ENCODE data around the gene DAPK1.

Gene DAPK1

GRCh38 chr9:87662808-87663528 is 165.3 kb downstream of the DAPK1 start:
- Histone ChIP-seq H3K27ac (ENCODE audit: low read length) (no peak overlapping the region), H3K9me3 (ENCODE audit: insufficient read depth, low read length) (no peaks in the 10 kb centered on the region), H3K4me3 (ENCODE audit: low read length) (no peak overlapping the region), H4K20me1 (ENCODE audit: insufficient read depth, low read length) (no peaks in the 10 kb centered on the region), H2AFZ (ENCODE audit: low read depth, low read length) (no peak overlapping the region), H3K27me3 (ENCODE audit: low read depth, low read length) (no peaks in the 10 kb centered on the region), H3K9ac (ENCODE audit: low read length) (no peak overlapping the region), H3K4me1 (ENCODE audit: low read length) (no peaks in the 10 kb centered on the region), H3K79me2 (ENCODE audit: low read length) (no peaks in the 10 kb centered on the region), H3K36me3 (replicated peaks; ENCODE audit: low read depth, low read length) (no peaks in the 10 kb centered on the region), H3K4me2 (ENCODE audit: low read length) (no peak overlapping the region)
- TF ChIP-seq EZH2phosphoT487 (IDR thresholded peaks at IDR 0.05; ENCODE audit: low read depth) (no peak), CTCF (IDR thresholded peaks at IDR 0.05; ENCODE audit: low read depth, low read length) (peak; percentile 64)

GRCh38 chr9:87663556-87663955 is 165.9 kb downstream of the DAPK1 start:
- Histone ChIP-seq H3K4me2 (ENCODE audit: low read length) (no peak overlapping the region), H3K27ac (ENCODE audit: low read length) (no peak overlapping the region), H3K4me1 (ENCODE audit: low read length) (no peaks in the 10 kb centered on the region), H3K79me2 (ENCODE audit: low read length) (no peaks in the 10 kb centered on the region), H3K9ac (ENCODE audit: low read length) (no peak overlapping the region), H3K4me3 (ENCODE audit: low read length) (no peak overlapping the region), H2AFZ (ENCODE audit: low read depth, low read length) (no peak overlapping the region), H4K20me1 (ENCODE audit: insufficient read depth, low read length) (no peaks in the 10 kb centered on the region), H3K27me3 (ENCODE audit: low read depth, low read length) (no peaks in the 10 kb centered on the region), H3K9me3 (ENCODE audit: insufficient read depth, low read length) (no peaks in the 10 kb centered on the region), H3K36me3 (replicated peaks; ENCODE audit: low read depth, low read length) (no peaks in the 10 kb centered on the region)
- no peak for TF ChIP-seq EZH2phosphoT487 (IDR thresholded peaks at IDR 0.05; ENCODE audit: low read depth)
- TF ChIP-seq CTCF (IDR thresholded peaks at IDR 0.05; ENCODE audit: low read depth, low read length), result no peak

GRCh38 chr9:87664153-87665060 is 166.7 kb downstream of the DAPK1 start:
- no peak for TF ChIP-seq CTCF (IDR thresholded peaks at IDR 0.05; ENCODE audit: low read depth, low read length)
- no peak for TF ChIP-seq EZH2phosphoT487 (IDR thresholded peaks at IDR 0.05; ENCODE audit: low read depth)
- no peaks in the 10 kb centered on the region for H3K79me2 ChIP-seq (ENCODE audit: low read length)
- H3K9me3 ChIP-seq (ENCODE audit: insufficient read depth, low read length), result no peaks in the 10 kb centered on the region
- no peak overlapping the region for H2AFZ ChIP-seq (ENCODE audit: low read depth, low read length)
- no peak overlapping the region for H3K4me2 ChIP-seq (ENCODE audit: low read length)
- no peaks in the 10 kb centered on the region for H3K27me3 ChIP-seq (ENCODE audit: low read depth, low read length)
- no peaks in the 10 kb centered on the region for H3K4me1 ChIP-seq (ENCODE audit: low read length)
- H3K4me3 ChIP-seq (ENCODE audit: low read length), result no peak overlapping the region
- H3K36me3 ChIP-seq (replicated peaks; ENCODE audit: low read depth, low read length), result no peaks in the 10 kb centered on the region
- no peak overlapping the region for H3K27ac ChIP-seq (ENCODE audit: low read length)
- H3K9ac ChIP-seq (ENCODE audit: low read length), result no peak overlapping the region
- no peaks in the 10 kb centered on the region for H4K20me1 ChIP-seq (ENCODE audit: insufficient read depth, low read length)

GRCh38 chr9:87665505-87665904 is 167.8 kb downstream of the DAPK1 start:
- Histone ChIP-seq H2AFZ (ENCODE audit: low read depth, low read length) (no peak overlapping the region), H3K79me2 (ENCODE audit: low read length) (no peaks in the 10 kb centered on the region), H3K4me1 (ENCODE audit: low read length) (no peaks in the 10 kb centered on the region), H4K20me1 (ENCODE audit: insufficient read depth, low read length) (no peaks in the 10 kb centered on the region), H3K4me2 (ENCODE audit: low read length) (no peak overlapping the region), H3K27ac (ENCODE audit: low read length) (no peak overlapping the region), H3K4me3 (ENCODE audit: low read length) (no peak overlapping the region), H3K9me3 (ENCODE audit: insufficient read depth, low read length) (no peaks in the 10 kb centered on the region), H3K36me3 (replicated peaks; ENCODE audit: low read depth, low read length) (no peaks in the 10 kb centered on the region), H3K9ac (ENCODE audit: low read length) (no peak overlapping the region), H3K27me3 (ENCODE audit: low read depth, low read length) (no peaks in the 10 kb centered on the region)
- no peak for TF ChIP-seq EZH2phosphoT487 (IDR thresholded peaks at IDR 0.05; ENCODE audit: low read depth)
- no peak for TF ChIP-seq CTCF (IDR thresholded peaks at IDR 0.05; ENCODE audit: low read depth, low read length)
